ENCODE results near the gene HADHA. TPM values are rescaled to one million over a fixed set of nuclear protein-coding genes. Genes with fewer than 3 reads are reported as not detected.

The HADHA gene
- total and polyA plus RNA-seq, 2 donors from 2014 or later, result 135 to 171 TPM

DNA sequence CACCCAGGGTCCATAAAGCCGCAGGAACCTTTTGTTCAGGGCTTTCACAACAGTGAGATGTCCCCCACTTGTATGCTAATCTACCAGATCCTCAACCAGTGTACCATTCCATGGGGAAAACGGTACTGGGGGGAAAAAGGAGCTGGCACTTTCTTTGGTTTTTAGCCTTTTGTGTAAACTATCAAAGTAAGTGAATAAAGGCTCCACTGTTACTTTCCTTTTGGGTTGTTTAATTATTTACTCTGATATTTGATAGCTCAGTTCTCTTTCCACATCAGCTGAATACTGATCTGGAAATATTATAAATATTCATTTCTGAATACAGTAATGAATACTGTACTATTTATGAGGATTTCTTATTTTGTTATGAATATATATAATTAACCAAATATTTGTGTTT, 20.3 kb downstream of the HADHA start:
- intact Hi-C loops (cut with DNase I), result no loop called here
- Histone ChIP-seq H3K27me3 (ENCODE audit: control insufficient read depth, insufficient read depth, low read length) (no peaks in the 10 kb centered on the region), H3K9me3 (ENCODE audit: control insufficient read depth in 2 of 3, insufficient read depth in 1 of 3, low read length in 3 of 3) (no peaks in the 10 kb centered on the region), H3K4me1 (ENCODE audit: control insufficient read depth in 2 of 3, insufficient read depth in 2 of 3, low read depth in 1 of 3, low read length in 3 of 3) (no peaks in the 10 kb centered on the region), H3K36me3 (ENCODE audit: control insufficient read depth in 2 of 3, insufficient read depth in 3 of 3, low read length in 3 of 3) (peaks cover 4 to 38% (median 29%) of the 10 kb centered on the region in 3 donors), H3K9ac (ENCODE audit: low read length in 3 of 3) (no peak overlapping the region), H3K4me3 (ENCODE audit: low read length in 3 of 3) (no peak overlapping the region), H3K27ac (ENCODE audit: low read depth in 2 of 2, low read length in 2 of 2) (no peak overlapping the region)
- FAIRE-seq (no peak), DNase-seq (no peak)
- TF ChIP-seq, protein P1, sequence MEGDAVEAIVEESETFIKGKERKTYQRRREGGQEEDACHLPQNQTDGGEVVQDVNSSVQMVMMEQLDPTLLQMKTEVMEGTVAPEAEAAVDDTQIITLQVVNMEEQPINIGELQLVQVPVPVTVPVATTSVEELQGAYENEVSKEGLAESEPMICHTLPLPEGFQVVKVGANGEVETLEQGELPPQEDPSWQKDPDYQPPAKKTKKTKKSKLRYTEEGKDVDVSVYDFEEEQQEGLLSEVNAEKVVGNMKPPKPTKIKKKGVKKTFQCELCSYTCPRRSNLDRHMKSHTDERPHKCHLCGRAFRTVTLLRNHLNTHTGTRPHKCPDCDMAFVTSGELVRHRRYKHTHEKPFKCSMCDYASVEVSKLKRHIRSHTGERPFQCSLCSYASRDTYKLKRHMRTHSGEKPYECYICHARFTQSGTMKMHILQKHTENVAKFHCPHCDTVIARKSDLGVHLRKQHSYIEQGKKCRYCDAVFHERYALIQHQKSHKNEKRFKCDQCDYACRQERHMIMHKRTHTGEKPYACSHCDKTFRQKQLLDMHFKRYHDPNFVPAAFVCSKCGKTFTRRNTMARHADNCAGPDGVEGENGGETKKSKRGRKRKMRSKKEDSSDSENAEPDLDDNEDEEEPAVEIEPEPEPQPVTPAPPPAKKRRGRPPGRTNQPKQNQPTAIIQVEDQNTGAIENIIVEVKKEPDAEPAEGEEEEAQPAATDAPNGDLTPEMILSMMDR (IDR thresholded peaks at IDR 0.05; ENCODE audit: borderline replicate concordance, extremely low read depth, insufficient read depth), result no peak

GRCh38 chr2:26223018-26223417, 21.4 kb downstream of the HADHA start:
- TF ChIP-seq, protein P1 (IDR thresholded peaks at IDR 0.05; ENCODE audit: borderline replicate concordance, extremely low read depth, insufficient read depth), result no peak
- Histone ChIP-seq H3K27ac (ENCODE audit: low read depth in 2 of 2, low read length in 2 of 2) (no peak overlapping the region), H3K4me1 (ENCODE audit: control insufficient read depth in 2 of 3, insufficient read depth in 2 of 3, low read depth in 1 of 3, low read length in 3 of 3) (no peaks in the 10 kb centered on the region), H3K9ac (ENCODE audit: low read length in 3 of 3) (no peak overlapping the region), H3K27me3 (ENCODE audit: control insufficient read depth, insufficient read depth, low read length) (no peaks in the 10 kb centered on the region), H3K4me3 (ENCODE audit: low read length in 3 of 3) (no peak overlapping the region), H3K36me3 (ENCODE audit: control insufficient read depth in 2 of 3, insufficient read depth in 3 of 3, low read length in 3 of 3) (peaks cover 2 to 29% (median 24%) of the 10 kb centered on the region in 3 donors), H3K9me3 (ENCODE audit: control insufficient read depth in 2 of 3, insufficient read depth in 1 of 3, low read length in 3 of 3) (no peaks in the 10 kb centered on the region)
- FAIRE-seq (no peak), DNase-seq (no peak)
- intact Hi-C loops (cut with DNase I), result no loop called here

DNA sequence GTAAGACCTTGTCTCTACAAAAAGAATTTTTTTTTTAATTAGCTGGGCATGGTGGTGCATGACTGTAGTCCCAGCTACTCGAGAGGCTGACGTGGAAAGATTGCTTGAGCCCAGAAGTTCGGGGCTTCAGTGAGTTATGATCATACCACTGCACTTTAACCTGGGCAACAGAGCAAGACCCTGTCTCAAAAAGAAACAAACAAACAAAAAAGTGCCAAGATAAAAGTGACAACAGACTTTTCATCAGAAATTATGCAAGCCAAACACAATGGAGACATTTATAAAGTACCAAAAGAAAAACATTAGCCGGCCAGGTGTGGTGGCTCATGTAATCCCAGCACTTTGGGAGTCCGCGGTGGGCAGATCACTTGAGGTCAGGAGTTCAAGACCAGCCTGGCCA, 26.7 kb downstream of the HADHA start:
- H3K9ac ChIP-seq (ENCODE audit: low read length in 3 of 3), result no peak overlapping the region
- no peaks in the 10 kb centered on the region for H3K27me3 ChIP-seq (ENCODE audit: control insufficient read depth, insufficient read depth, low read length)
- no peak for DNase-seq
- TF ChIP-seq, protein P1 (IDR thresholded peaks at IDR 0.05; ENCODE audit: borderline replicate concordance, extremely low read depth, insufficient read depth), result no peak
- H3K9me3 ChIP-seq (ENCODE audit: control insufficient read depth in 2 of 3, insufficient read depth in 1 of 3, low read length in 3 of 3), result peaks cover 0 to 2% (median 0%) of the 10 kb centered on the region in 3 donors
- intact Hi-C loops (cut with DNase I), result no loop called here
- no peak overlapping the region for H3K4me3 ChIP-seq (ENCODE audit: low read length in 3 of 3)
- H3K36me3 ChIP-seq (ENCODE audit: control insufficient read depth in 2 of 3, insufficient read depth in 3 of 3, low read length in 3 of 3), result peaks cover 8 to 47% (median 15%) of the 10 kb centered on the region in 3 donors
- no peak overlapping the region for H3K27ac ChIP-seq (ENCODE audit: low read depth in 2 of 2, low read length in 2 of 2)
- FAIRE-seq, result no peak
- H3K4me1 ChIP-seq (ENCODE audit: control insufficient read depth in 2 of 3, insufficient read depth in 2 of 3, low read depth in 1 of 3, low read length in 3 of 3), result no peaks in the 10 kb centered on the region

- H3K4me3 ChIP-seq (ENCODE audit: low read length in 3 of 3), result no peak overlapping the region
- no peak overlapping the region for H3K9ac ChIP-seq (ENCODE audit: low read length in 3 of 3)
These were observed 27.8 kb downstream of the HADHA start for GRCh38 chr2:26216587-26216986.

More at GRCh38 chr2:26216587-26216986, 27.8 kb downstream of the HADHA start:
- no peaks in the 10 kb centered on the region for H3K4me1 ChIP-seq (ENCODE audit: control insufficient read depth in 2 of 3, insufficient read depth in 2 of 3, low read depth in 1 of 3, low read length in 3 of 3)
- DNase-seq (no peak), FAIRE-seq (no peak)
- no peak overlapping the region for H3K27ac ChIP-seq (ENCODE audit: low read depth in 2 of 2, low read length in 2 of 2)
- intact Hi-C loops (cut with DNase I), result no loop called here
- TF ChIP-seq, protein P1 (IDR thresholded peaks at IDR 0.05; ENCODE audit: borderline replicate concordance, extremely low read depth, insufficient read depth), result no peak
- peaks cover 0 to 2% (median 0%) of the 10 kb centered on the region in 3 donors for H3K9me3 ChIP-seq (ENCODE audit: control insufficient read depth in 2 of 3, insufficient read depth in 1 of 3, low read length in 3 of 3)
- H3K27me3 ChIP-seq (ENCODE audit: control insufficient read depth, insufficient read depth, low read length), result no peaks in the 10 kb centered on the region
- H3K36me3 ChIP-seq (ENCODE audit: control insufficient read depth in 2 of 3, insufficient read depth in 3 of 3, low read length in 3 of 3), result peaks cover 8 to 47% (median 18%) of the 10 kb centered on the region in 3 donors
